Calu3 (cell line): ENCODE data around the gene USP28. TPM values are rescaled to one million over a fixed set of nuclear protein-coding genes. Genes with fewer than 3 reads are reported as not detected.

Experiments used
- BruUV-seq: library from RNA; stranded (reverse); fragments of 400-500 nt; replicated peaks from 2 replicates; lab custom pipeline; 2021; lab: Mats Ljungman, UMichigan
- CTCF ChIA-PET: fragments of 300-600 bp; sonication (Branson Sonifier 250); formaldehyde crosslinking; loops from one replicate; lab custom pipeline; 2022; ENCODE audit warnings: antibody characterized with exemption; lab: Charles Lee
- DNase-seq: peaks from one replicate; pipeline ENCODE4 v3.0.0; 2022
- H3K27ac Mint-ChIP-seq: one replicate; pipeline ENCODE4 v1.8.0; 2022; ENCODE audit warnings: mixed read lengths; ENCODE audit not compliant: unreplicated experiment
- H3K27me3 Mint-ChIP-seq: one replicate; pipeline ENCODE4 v1.8.0; 2022; ENCODE audit warnings: mixed read lengths; ENCODE audit not compliant: unreplicated experiment
- H3K36me3 Mint-ChIP-seq: one replicate; pipeline ENCODE4 v1.8.0; 2022; ENCODE audit warnings: mild to moderate bottlenecking, moderate library complexity, mixed read lengths; ENCODE audit not compliant: insufficient read depth, unreplicated experiment
- H3K4me1 Mint-ChIP-seq: one replicate; pipeline ENCODE4 v1.8.0; 2022; ENCODE audit warnings: mild to moderate bottlenecking, low read depth, mixed read lengths; ENCODE audit not compliant: unreplicated experiment
- H3K4me3 Mint-ChIP-seq: one replicate; pipeline ENCODE4 v1.8.0; 2022; ENCODE audit warnings: mild to moderate bottlenecking, low read depth, moderate library complexity, mixed read lengths; ENCODE audit not compliant: unreplicated experiment
- H3K9me3 Mint-ChIP-seq: one replicate; pipeline ENCODE4 v1.8.0; 2022; ENCODE audit warnings: low read depth, mixed read lengths; ENCODE audit not compliant: unreplicated experiment
- intact Hi-C: fragments of 100-400 bp; cut with micrococcal nuclease; formaldehyde crosslinking; loops from one replicate; pipeline ENCODE4 v1.10.0; 2022; ENCODE audit not compliant: unreplicated experiment
- total RNA-seq: library from RNA; stranded (reverse); gene quantifications from 2 replicates; pipeline ENCODE4 v1.2.3, GENCODE V29; 2022
- TF ChIP-seq, protein P1 (sequence below): fragments of 200-600 bp; IDR thresholded peaks from one replicate; pipeline ENCODE4 v1.8.0; 2022; ENCODE audit warnings: antibody characterized with exemption; ENCODE audit not compliant: unreplicated experiment

Gene USP28
- total RNA-seq, 1 experiment from 2014 or later, result 22.8 TPM

DNA sequence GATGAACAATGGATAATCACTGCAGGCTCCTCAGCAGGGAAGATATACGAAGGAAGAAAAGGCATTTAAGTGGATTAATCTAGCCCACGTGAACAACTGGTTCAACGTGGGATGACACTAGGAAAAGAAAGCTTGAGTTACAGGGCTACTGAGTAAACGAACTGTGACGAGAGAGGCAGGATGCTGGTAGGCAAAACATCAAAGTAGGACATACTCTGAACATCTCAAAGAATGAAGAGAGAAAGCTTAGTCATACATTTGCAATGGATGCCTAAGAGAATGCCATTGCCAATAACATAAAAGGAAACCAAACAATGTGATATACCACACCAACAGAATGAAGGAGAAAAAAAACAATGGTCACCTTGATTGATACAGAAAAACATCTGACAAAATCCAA, 12.9 kb downstream of the USP28 start:
- Mint-ChIP-seq H3K4me3 (no peak overlapping the region), H3K9me3 (peaks cover 3% of the 10 kb centered on the region), H3K27ac (no peak overlapping the region), H3K36me3 (no peaks in the 10 kb centered on the region), H3K27me3 (no peaks in the 10 kb centered on the region), H3K4me1 (peaks cover 10% of the 10 kb centered on the region)
- intact Hi-C loops, result no loop called here
- DNase-seq, result no peak
- TF ChIP-seq, protein P1, sequence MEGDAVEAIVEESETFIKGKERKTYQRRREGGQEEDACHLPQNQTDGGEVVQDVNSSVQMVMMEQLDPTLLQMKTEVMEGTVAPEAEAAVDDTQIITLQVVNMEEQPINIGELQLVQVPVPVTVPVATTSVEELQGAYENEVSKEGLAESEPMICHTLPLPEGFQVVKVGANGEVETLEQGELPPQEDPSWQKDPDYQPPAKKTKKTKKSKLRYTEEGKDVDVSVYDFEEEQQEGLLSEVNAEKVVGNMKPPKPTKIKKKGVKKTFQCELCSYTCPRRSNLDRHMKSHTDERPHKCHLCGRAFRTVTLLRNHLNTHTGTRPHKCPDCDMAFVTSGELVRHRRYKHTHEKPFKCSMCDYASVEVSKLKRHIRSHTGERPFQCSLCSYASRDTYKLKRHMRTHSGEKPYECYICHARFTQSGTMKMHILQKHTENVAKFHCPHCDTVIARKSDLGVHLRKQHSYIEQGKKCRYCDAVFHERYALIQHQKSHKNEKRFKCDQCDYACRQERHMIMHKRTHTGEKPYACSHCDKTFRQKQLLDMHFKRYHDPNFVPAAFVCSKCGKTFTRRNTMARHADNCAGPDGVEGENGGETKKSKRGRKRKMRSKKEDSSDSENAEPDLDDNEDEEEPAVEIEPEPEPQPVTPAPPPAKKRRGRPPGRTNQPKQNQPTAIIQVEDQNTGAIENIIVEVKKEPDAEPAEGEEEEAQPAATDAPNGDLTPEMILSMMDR, result no peak
- BruUV-seq, result no TSS peak
- CTCF ChIA-PET, result no interaction called here

DNA sequence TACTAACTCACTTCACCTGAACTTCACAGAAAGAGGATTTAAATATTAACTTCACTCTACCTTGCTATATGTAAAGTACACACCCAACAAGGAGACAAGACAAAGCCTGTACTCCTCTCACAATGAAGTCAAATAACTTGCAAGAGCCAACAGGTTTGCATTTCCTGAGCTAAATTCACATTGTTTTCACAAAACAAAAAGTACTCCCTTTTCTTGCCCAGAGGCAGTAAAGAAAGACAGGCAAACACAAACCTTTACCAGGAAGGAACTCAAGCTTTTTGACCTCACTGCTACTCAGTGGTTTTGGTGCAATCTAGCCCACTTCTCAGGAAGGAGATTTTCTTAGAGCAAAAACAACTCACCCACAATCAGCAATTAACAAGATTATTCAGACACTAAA, 15.7 kb downstream of the USP28 start:
- CTCF ChIA-PET, result interaction anchor here (0.5 to 1.0 kb wide), 2 partner anchors 11 to 15 kb away, joined by 4 to 6 read pairs; no protein-coding TSS in a partner anchor
- H3K4me1 Mint-ChIP-seq, result peaks cover 10% of the 10 kb centered on the region
- no peak overlapping the region for H3K4me3 Mint-ChIP-seq
- peaks cover 3% of the 10 kb centered on the region for H3K9me3 Mint-ChIP-seq
- intact Hi-C loops, result no loop called here
- no peak for DNase-seq
- no TSS peak for BruUV-seq
- TF ChIP-seq, protein P1, result no peak
- no peaks in the 10 kb centered on the region for H3K27me3 Mint-ChIP-seq
- peak overlapping the region; percentile 56 for H3K27ac Mint-ChIP-seq
- no peaks in the 10 kb centered on the region for H3K36me3 Mint-ChIP-seq

DNA sequence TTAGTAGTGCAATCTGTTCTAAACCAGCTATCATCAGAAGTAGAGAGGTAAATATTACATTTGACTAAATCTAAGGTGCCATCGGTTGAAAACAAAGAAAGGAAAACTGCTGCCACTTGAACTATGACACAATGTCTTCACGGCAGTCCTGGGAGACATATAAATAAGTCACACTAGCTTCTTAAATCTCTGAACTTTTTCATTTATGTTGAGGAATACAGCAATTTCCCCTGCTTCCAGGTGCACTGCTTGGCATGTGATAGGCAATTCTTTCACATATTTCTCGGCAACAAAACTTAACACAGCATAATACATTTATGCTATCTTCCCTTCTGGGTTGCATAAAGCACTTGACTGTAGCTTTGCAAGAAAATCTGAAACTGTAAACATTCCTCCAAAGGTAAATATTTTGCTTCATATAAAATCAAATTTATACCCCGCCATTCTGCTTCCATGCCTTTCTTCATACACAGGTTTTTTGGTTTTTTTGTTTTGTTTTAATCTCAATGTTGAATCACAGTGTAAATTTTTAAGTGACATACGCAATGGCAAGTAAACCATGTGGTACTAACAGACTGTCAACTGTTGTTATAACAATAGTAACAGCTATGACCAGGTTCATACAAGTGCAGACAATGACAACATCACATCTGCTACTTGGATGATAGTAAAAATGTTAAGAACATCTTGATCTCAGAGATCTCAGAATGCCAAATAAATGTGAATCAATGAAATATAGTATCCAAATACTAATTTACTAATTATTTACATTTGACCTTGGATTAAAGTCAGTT, 18.2 kb downstream of the USP28 start:
- no peak for DNase-seq
- Mint-ChIP-seq H3K27me3 (no peaks in the 10 kb centered on the region), H3K9me3 (peaks cover under 1% of the 10 kb centered on the region), H3K27ac (no peak overlapping the region), H3K4me1 (peaks cover 4% of the 10 kb centered on the region), H3K36me3 (no peaks in the 10 kb centered on the region), H3K4me3 (no peak overlapping the region)
- CTCF ChIA-PET, result no interaction called here
- intact Hi-C loops, result no loop called here
- TF ChIP-seq, protein P1, result no peak
- BruUV-seq, result no TSS peak

DNA sequence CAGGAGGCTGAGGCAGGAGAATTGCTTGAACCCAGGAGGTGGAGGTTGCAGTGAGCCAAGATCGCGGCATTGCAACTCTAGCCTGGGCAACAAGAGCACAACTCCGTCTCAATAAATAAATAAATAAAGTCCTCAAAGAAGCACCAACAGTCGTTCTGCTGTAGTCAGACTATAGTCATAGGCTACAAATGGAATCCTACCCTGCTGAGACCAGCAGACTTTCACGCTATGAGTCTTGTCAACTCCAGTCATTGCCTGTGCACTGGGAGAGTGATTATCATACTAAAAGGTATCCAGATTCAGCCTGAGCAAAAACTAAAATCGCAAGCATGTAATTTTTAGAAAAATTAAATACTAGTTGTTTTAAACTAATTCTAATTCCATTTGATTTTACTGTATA, 19.6 kb downstream of the USP28 start:
- H3K36me3 Mint-ChIP-seq, result no peaks in the 10 kb centered on the region
- intact Hi-C loops, result no loop called here
- no peaks in the 10 kb centered on the region for H3K27me3 Mint-ChIP-seq
- DNase-seq, result no peak
- no peaks in the 10 kb centered on the region for H3K9me3 Mint-ChIP-seq
- CTCF ChIA-PET, result no interaction called here
- no TSS peak for BruUV-seq
- H3K27ac Mint-ChIP-seq, result no peak overlapping the region
- H3K4me1 Mint-ChIP-seq, result no peaks in the 10 kb centered on the region
- TF ChIP-seq, protein P1, result no peak
- H3K4me3 Mint-ChIP-seq, result no peak overlapping the region
